WTC11 (cell line): ENCODE measurements around the gene AQP2. TPM values are rescaled to one million over a fixed set of nuclear protein-coding genes. Genes with fewer than 3 reads are reported as not detected.

Source experiments
- ATAC-seq: fragments of 200-7000 bp; cut with Tn5 transposase; 2 replicates; pipeline ENCODE4 v1.10.0; 2021; ENCODE audit warnings: mild to moderate bottlenecking, moderate library complexity
- CTCF ChIA-PET: fragments of 300-600 bp; sonication (Branson Sonifier 250); formaldehyde crosslinking; loops from one replicate; lab custom pipeline; 2021; ENCODE audit warnings: antibody characterized with exemption; lab: Charles Lee
- POLR2A ChIA-PET: fragments of 350-600 bp; sonication (Branson Sonifier 250); formaldehyde crosslinking; loops from one replicate; lab custom pipeline; 2021; ENCODE audit warnings: antibody characterized with exemption; lab: Charles Lee
- DNase-seq: peaks from one replicate; pipeline ENCODE4 v3.0.0; 2021; ENCODE audit warnings: low spot score
- H3K27ac Mint-ChIP-seq: 2 replicates; pipeline ENCODE4 v1.8.0; 2021; ENCODE audit warnings: mixed read lengths
- H3K27me3 Mint-ChIP-seq: 2 replicates; pipeline ENCODE4 v1.8.0; 2021; ENCODE audit warnings: low read depth, mild to moderate bottlenecking, moderate library complexity, mixed read lengths
- H3K36me3 Mint-ChIP-seq: 2 replicates; pipeline ENCODE4 v1.8.0; 2021; ENCODE audit warnings: mixed read lengths
- H3K4me1 Mint-ChIP-seq: 2 replicates; pipeline ENCODE4 v1.8.0; 2022; ENCODE audit warnings: mixed read lengths
- H3K4me3 Mint-ChIP-seq: 2 replicates; pipeline ENCODE4 v1.8.0; 2021; ENCODE audit warnings: mild to moderate bottlenecking, moderate library complexity, mixed read lengths
- H3K9me3 Mint-ChIP-seq: 2 replicates; pipeline ENCODE4 v1.8.0; 2021; ENCODE audit warnings: mixed read lengths
- FOXK1 ChIP-seq: sonication (generic); formaldehyde crosslinking; IDR thresholded peaks from 2 replicates; pipeline ENCODE4 v1.8.0; 2022; ENCODE audit warnings: mild to moderate bottlenecking, moderate library complexity, missing genetic modification reagents
- GABPB1 ChIP-seq: sonication (generic); formaldehyde crosslinking; IDR thresholded peaks from 2 replicates; pipeline ENCODE4 v1.8.1; 2023; ENCODE audit warnings: mild to moderate bottlenecking, missing genetic modification reagents
- GRHL2 ChIP-seq: fragments of 250-450 bp; sonication (Bioruptor Pico); IDR thresholded peaks from 2 replicates; pipeline ENCODE4 v1.8.0; 2022; ENCODE audit warnings: mild to moderate bottlenecking, moderate library complexity; ENCODE audit not compliant: insufficient replicate concordance, severe bottlenecking
- IRF2 ChIP-seq: sonication (generic); formaldehyde crosslinking; IDR thresholded peaks from 2 replicates; pipeline ENCODE4 v1.8.0; 2022; ENCODE audit warnings: low read depth, missing genetic modification reagents, borderline replicate concordance
- PRRX2 ChIP-seq: fragments of 250-450 bp; sonication (Bioruptor Pico); IDR thresholded peaks from 2 replicates; pipeline ENCODE4 v1.8.0; 2021; ENCODE audit warnings: mild to moderate bottlenecking
- SOX15 ChIP-seq: fragments of 250-450 bp; sonication (Bioruptor Pico); IDR thresholded peaks from 2 replicates; pipeline ENCODE4 v1.9.0; 2021; ENCODE audit warnings: mild to moderate bottlenecking
- ZNF219 ChIP-seq: sonication (generic); formaldehyde crosslinking; IDR thresholded peaks from 2 replicates; pipeline ENCODE4 v1.8.0; 2023; ENCODE audit warnings: missing genetic modification reagents, mild to moderate bottlenecking, borderline replicate concordance
- ZNF317 ChIP-seq: sonication (generic); formaldehyde crosslinking; IDR thresholded peaks from 2 replicates; pipeline ENCODE4 v1.8.1; 2023; ENCODE audit warnings: low read depth, mild to moderate bottlenecking, moderate library complexity, missing genetic modification reagents, borderline replicate concordance
- total RNA-seq: library from RNA; stranded (reverse); gene quantifications from 3 replicates; pipeline ENCODE4 v1.2.3, GENCODE V29; 2021
- TF ChIP-seq, protein P1 (sequence below): sonication (generic); formaldehyde crosslinking; IDR thresholded peaks from 2 replicates; pipeline ENCODE4 v1.8.1; 2023; ENCODE audit warnings: mild to moderate bottlenecking, missing genetic modification reagents, borderline replicate concordance
- TF ChIP-seq, protein P2 (sequence below): fragments of 200-600 bp; IDR thresholded peaks from 2 replicates; pipeline ENCODE4 v1.8.0; 2022; ENCODE audit warnings: antibody characterized with exemption
- TF ChIP-seq, protein P3 (sequence below): sonication (generic); formaldehyde crosslinking; IDR thresholded peaks from 2 replicates; pipeline ENCODE4 v1.8.1; 2023; ENCODE audit warnings: mild to moderate bottlenecking, missing genetic modification reagents
- TF ChIP-seq, protein P4 (sequence below): sonication (generic); formaldehyde crosslinking; IDR thresholded peaks from 2 replicates; pipeline ENCODE4 v1.8.1; 2022; ENCODE audit warnings: missing genetic modification reagents, borderline replicate concordance
- TF ChIP-seq, protein P5 (sequence below): fragments of 250-450 bp; sonication (Bioruptor Pico); conservative IDR thresholded peaks from 2 replicates; pipeline ENCODE4 v1.9.0; 2021; ENCODE audit warnings: mild to moderate bottlenecking

The AQP2 gene
- total RNA-seq, 1 experiment from 2014 or later: not detected

DNA sequence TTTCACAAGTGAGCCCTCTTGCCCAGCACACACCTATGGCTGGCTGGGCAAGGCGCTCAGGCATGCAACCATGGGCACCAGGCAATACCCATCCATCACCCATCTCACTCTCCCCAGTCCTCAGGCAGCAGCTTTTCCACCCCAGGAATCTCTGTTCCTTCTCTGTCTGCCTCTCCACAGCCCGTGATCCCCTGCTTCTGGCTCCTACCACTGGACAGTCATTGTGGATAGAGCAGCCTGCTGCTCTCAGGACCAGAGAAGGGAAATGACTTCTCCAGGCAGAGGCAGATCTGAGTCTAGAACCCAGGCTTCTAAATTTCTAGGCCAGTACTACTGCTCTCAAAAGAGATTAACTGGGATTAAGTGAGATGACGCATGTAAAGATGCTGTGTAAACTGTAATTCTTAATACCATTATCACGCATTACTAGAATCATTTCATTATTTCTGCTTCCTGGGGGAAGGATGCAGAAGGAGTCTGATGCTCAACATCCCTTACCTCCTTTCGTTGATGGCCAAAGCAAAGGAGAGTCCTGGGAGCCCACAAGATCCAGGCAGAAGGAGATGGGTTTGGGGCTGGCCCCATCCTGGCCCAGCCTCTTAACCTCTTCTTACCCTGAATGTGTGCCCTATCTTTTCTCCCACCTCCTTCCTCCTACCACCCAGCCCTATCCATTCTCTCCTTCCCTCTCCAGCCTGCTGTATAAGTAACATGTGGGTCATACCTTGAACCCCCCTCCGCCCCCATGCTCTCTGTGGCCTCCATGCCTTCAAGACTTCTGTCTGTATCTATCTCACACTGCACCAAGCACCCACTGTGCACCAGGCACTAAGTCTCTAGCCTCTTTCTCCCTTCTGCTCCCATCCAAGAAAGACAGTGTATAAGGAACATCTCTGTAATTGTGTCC, 6.4 kb downstream of the AQP2 start (continued):
- TF ChIP-seq, protein P1, sequence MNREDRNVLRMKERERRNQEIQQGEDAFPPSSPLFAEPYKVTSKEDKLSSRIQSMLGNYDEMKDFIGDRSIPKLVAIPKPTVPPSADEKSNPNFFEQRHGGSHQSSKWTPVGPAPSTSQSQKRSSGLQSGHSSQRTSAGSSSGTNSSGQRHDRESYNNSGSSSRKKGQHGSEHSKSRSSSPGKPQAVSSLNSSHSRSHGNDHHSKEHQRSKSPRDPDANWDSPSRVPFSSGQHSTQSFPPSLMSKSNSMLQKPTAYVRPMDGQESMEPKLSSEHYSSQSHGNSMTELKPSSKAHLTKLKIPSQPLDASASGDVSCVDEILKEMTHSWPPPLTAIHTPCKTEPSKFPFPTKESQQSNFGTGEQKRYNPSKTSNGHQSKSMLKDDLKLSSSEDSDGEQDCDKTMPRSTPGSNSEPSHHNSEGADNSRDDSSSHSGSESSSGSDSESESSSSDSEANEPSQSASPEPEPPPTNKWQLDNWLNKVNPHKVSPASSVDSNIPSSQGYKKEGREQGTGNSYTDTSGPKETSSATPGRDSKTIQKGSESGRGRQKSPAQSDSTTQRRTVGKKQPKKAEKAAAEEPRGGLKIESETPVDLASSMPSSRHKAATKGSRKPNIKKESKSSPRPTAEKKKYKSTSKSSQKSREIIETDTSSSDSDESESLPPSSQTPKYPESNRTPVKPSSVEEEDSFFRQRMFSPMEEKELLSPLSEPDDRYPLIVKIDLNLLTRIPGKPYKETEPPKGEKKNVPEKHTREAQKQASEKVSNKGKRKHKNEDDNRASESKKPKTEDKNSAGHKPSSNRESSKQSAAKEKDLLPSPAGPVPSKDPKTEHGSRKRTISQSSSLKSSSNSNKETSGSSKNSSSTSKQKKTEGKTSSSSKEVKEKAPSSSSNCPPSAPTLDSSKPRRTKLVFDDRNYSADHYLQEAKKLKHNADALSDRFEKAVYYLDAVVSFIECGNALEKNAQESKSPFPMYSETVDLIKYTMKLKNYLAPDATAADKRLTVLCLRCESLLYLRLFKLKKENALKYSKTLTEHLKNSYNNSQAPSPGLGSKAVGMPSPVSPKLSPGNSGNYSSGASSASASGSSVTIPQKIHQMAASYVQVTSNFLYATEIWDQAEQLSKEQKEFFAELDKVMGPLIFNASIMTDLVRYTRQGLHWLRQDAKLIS (CRISPR knock-in tag): no peak
- no peak for TF ChIP-seq SOX15
- TF ChIP-seq, all 79 proteins: peak for 0

DNA sequence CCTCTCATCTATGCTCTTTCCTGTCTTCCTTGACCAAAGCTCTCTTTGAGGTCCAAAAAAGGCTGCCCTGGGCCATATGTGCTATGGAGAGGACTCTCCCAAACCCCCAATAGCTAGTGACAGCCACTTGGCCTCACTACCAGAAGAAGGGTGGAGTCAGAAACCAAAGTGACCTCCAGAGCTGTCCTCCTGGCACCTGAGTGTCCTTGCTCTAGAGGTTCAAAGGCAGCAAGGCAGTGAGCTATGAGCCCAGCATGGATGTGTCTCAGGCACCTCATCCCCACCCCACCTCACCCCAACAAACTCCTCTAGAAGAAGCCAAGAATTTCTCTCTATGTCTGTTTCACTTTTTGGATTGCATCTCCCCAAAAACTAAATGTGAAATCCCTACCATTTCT, 7.0 kb downstream of the AQP2 start:
- Mint-ChIP-seq H3K27me3 (peaks cover 58% of the 10 kb centered on the region), H3K4me1 (peaks cover 23% of the 10 kb centered on the region), H3K4me3 (no peak overlapping the region), H3K27ac (no peak overlapping the region), H3K36me3 (no peaks in the 10 kb centered on the region), H3K9me3 (no peaks in the 10 kb centered on the region)
- TF ChIP-seq GABPB1 (CRISPR knock-in tag) (no peak), ZNF317 (CRISPR knock-in tag) (no peak), IRF2 (no peak), GRHL2 (CRISPR knock-in tag) (no peak), ZNF219 (CRISPR knock-in tag) (no peak), PRRX2 (CRISPR knock-in tag) (no peak), FOXK1 (CRISPR knock-in tag) (no peak)
- TF ChIP-seq, protein P2, sequence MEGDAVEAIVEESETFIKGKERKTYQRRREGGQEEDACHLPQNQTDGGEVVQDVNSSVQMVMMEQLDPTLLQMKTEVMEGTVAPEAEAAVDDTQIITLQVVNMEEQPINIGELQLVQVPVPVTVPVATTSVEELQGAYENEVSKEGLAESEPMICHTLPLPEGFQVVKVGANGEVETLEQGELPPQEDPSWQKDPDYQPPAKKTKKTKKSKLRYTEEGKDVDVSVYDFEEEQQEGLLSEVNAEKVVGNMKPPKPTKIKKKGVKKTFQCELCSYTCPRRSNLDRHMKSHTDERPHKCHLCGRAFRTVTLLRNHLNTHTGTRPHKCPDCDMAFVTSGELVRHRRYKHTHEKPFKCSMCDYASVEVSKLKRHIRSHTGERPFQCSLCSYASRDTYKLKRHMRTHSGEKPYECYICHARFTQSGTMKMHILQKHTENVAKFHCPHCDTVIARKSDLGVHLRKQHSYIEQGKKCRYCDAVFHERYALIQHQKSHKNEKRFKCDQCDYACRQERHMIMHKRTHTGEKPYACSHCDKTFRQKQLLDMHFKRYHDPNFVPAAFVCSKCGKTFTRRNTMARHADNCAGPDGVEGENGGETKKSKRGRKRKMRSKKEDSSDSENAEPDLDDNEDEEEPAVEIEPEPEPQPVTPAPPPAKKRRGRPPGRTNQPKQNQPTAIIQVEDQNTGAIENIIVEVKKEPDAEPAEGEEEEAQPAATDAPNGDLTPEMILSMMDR: no peak
- TF ChIP-seq, protein P3, sequence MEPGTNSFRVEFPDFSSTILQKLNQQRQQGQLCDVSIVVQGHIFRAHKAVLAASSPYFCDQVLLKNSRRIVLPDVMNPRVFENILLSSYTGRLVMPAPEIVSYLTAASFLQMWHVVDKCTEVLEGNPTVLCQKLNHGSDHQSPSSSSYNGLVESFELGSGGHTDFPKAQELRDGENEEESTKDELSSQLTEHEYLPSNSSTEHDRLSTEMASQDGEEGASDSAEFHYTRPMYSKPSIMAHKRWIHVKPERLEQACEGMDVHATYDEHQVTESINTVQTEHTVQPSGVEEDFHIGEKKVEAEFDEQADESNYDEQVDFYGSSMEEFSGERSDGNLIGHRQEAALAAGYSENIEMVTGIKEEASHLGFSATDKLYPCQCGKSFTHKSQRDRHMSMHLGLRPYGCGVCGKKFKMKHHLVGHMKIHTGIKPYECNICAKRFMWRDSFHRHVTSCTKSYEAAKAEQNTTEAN: no peak
- TF ChIP-seq, protein P4, sequence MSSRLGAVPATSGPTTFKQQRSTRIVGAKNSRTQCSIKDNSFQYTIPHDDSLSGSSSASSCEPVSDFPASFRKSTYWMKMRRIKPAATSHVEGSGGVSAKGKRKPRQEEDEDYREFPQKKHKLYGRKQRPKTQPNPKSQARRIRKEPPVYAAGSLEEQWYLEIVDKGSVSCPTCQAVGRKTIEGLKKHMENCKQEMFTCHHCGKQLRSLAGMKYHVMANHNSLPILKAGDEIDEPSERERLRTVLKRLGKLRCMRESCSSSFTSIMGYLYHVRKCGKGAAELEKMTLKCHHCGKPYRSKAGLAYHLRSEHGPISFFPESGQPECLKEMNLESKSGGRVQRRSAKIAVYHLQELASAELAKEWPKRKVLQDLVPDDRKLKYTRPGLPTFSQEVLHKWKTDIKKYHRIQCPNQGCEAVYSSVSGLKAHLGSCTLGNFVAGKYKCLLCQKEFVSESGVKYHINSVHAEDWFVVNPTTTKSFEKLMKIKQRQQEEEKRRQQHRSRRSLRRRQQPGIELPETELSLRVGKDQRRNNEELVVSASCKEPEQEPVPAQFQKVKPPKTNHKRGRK (CRISPR knock-in tag): no peak
- TF ChIP-seq, protein P5, sequence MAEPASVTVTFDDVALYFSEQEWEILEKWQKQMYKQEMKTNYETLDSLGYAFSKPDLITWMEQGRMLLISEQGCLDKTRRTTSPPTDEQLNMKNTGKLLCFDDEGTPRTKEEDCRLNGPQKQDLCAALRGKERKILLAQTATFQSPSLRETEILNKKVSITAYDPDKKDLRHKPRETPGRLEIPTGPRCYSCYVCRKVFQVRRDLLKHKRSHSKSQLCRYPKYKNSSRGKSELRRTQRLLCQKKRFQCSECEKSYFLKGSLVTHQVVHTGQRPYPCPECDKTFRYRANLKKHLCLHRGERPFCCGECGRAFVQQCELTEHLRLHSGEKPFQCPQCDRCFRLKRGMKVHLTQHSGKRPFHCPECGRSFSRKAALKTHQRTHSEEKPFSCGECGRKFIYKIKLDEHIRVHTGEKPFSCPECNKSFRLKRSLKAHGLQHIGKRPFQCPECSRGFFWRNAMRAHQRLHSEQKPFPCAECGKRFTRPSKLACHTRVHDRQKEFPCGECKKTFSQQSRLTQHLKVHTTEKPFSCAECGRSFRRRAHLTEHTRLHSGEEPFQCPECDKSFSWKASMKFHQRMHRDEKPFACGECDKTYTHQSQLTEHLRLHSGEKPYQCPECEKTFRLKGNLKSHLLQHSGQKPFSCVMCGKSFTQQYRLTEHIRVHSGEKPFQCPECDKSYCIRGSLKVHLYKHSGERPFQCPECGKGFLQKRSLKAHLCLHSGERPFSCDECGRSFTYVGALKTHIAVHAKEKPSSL (CRISPR knock-in tag): no peak
- no peak for ATAC-seq
- ChIA-PET POLR2A (no interaction called here), CTCF (interaction anchor here (4.9 to 7.6 kb wide), 2 partner anchors 10 to 11 kb away, joined by 61 to 70 read pairs; no protein-coding TSS in a partner anchor)
- no peak for DNase-seq
